Uterus (tissue), 2 donors: ENCODE data around the gene CLASRP.

Experiments
- CTCF ChIP-seq, 4 experiments: fragments of 200-600 bp in 2 of 4; fragments of 450-650 bp in 2 of 4; sonication (generic) in 2 of 4; IDR thresholded peaks; one replicate each; pipeline ENCODE4 v1.5.1; 2016 to 2019; ENCODE audit warnings: antibody characterized with exemption in 4 of 4, mild to moderate bottlenecking in 2 of 4, moderate library complexity in 1 of 4
- POLR2A ChIP-seq, 2 donors: fragments of 450-650 bp; IDR thresholded peaks; one replicate each; pipeline ENCODE4 v1.6.1; 2016; ENCODE audit warnings: antibody characterized with exemption in 2 of 2, mild to moderate bottlenecking in 1 of 2, moderate library complexity in 1 of 2

- TF ChIP-seq CTCF (IDR thresholded peaks at IDR 0.05): no peak
- no peak for TF ChIP-seq POLR2A (IDR thresholded peaks at IDR 0.05)
These were observed 7.0 kb downstream of the CLASRP start for GRCh38 chr19:45045671-45046353.
